ENCODE results near the gene ALOX5AP.

ALOX5AP gene

GRCh38 chr13:30714629-30715371 is 20.5 kb upstream of the ALOX5AP start:
- no peak for DNase-seq (ENCODE audit: low read depth)

GRCh38 chr13:30715372-30715756 is 20.0 kb upstream of the ALOX5AP start:
- no peak for DNase-seq (ENCODE audit: low read depth)

GRCh38 chr13:30715837-30716236 is 19.5 kb upstream of the ALOX5AP start:
- no peak for DNase-seq (ENCODE audit: low read depth)

- DNase-seq (ENCODE audit: low read depth) = no peak
These were observed 16.4 kb upstream of the ALOX5AP start for GRCh38 chr13:30718661-30719524.

GRCh38 chr13:30719525-30719914 is 15.8 kb upstream of the ALOX5AP start:
- no peak for DNase-seq (ENCODE audit: low read depth)

- no peak for DNase-seq (ENCODE audit: low read depth)
These were observed 15.0 kb upstream of the ALOX5AP start for GRCh38 chr13:30720172-30720869.

- DNase-seq (ENCODE audit: low read depth) = no peak
These were observed 13.4 kb upstream of the ALOX5AP start for GRCh38 chr13:30721936-30722335.

GRCh38 chr13:30722361-30722760 is 13.0 kb upstream of the ALOX5AP start:
- DNase-seq (ENCODE audit: low read depth) = no peak

GRCh38 chr13:30724778-30725177 is 10.6 kb upstream of the ALOX5AP start:
- DNase-seq (ENCODE audit: low read depth) = no peak

GRCh38 chr13:30725326-30726085 is 9.8 kb upstream of the ALOX5AP start:
- no peak for DNase-seq (ENCODE audit: low read depth)

GRCh38 chr13:30726192-30726591 is 9.2 kb upstream of the ALOX5AP start:
- DNase-seq (ENCODE audit: low read depth) = no peak

GRCh38 chr13:30727491-30728355 is 7.6 kb upstream of the ALOX5AP start:
- DNase-seq (ENCODE audit: low read depth) = no peak

- DNase-seq (ENCODE audit: low read depth) = no peak
These were observed 5.5 kb upstream of the ALOX5AP start for GRCh38 chr13:30729801-30730200.

- no peak for DNase-seq (ENCODE audit: low read depth)
These were observed 4.8 kb upstream of the ALOX5AP start for GRCh38 chr13:30730526-30730925.

- DNase-seq (ENCODE audit: low read depth) = no peak
These were observed 3.8 kb upstream of the ALOX5AP start for GRCh38 chr13:30731361-30732045.

- no peak for DNase-seq (ENCODE audit: low read depth)
These were observed 3.3 kb upstream of the ALOX5AP start for GRCh38 chr13:30732046-30732390.

GRCh38 chr13:30734439-30734838 is 904 bp upstream of the ALOX5AP start:
- DNase-seq (ENCODE audit: low read depth) = no peak

- DNase-seq (ENCODE audit: low read depth) = no peak
These were observed 481 bp downstream of the ALOX5AP start for GRCh38 chr13:30735872-30736175.

GRCh38 chr13:30736461-30737320 is 1.3 kb downstream of the ALOX5AP start:
- DNase-seq (ENCODE audit: low read depth) = no peak

Data from CMK (cell line).